Natural killer cell treated with Interleukin-12 subunit alpha and Interleukin-12 subunit beta and Interleukin-15 and Interleukin-18, amount 100 ng/mL, for 72 hours (primary cell): ENCODE measurements around the gene PCDHB5. TPM values are rescaled to one million over a fixed set of nuclear protein-coding genes. Genes with fewer than 3 reads are reported as not detected.
"Not testable (repeated sequence)": the region's sequence is repeated elsewhere in the genome, so short reads cannot be mapped to it uniquely, and the experiment has no call there.

ENCODE experiments used
- ATAC-seq, 2 donors: fragments of 150-1000 bp; cut with Tn5 transposase in 1 of 2; sonication (Bioruptor Pico), chemical (Tn5 transposase) in 1 of 2; 2 replicates each; pipeline ENCODE4 v1.10.0; 2021
- DNase-seq: peaks from one replicate; pipeline ENCODE4 v3.0.0; 2022; ENCODE audit warnings: low spot score
- H3K27ac Mint-ChIP-seq, 2 donors: 1 replicate in 1 of 2; 2 replicates in 1 of 2; pipeline ENCODE4 v1.8.0; 2022; ENCODE audit warnings: mixed read lengths in 2 of 2, mild to moderate bottlenecking in 1 of 2, moderate library complexity in 1 of 2
- H3K27me3 Mint-ChIP-seq, 2 donors: 1 replicate in 1 of 2; 2 replicates in 1 of 2; pipeline ENCODE4 v1.8.0; 2022; ENCODE audit warnings: mixed read lengths in 2 of 2
- H3K36me3 Mint-ChIP-seq: one replicate; pipeline ENCODE4 v1.8.0; 2022; ENCODE audit warnings: mixed read lengths
- H3K4me1 Mint-ChIP-seq, 2 donors: 1 replicate in 1 of 2; 2 replicates in 1 of 2; pipeline ENCODE4 v1.8.0; 2022; ENCODE audit warnings: low read depth in 2 of 2, mixed read lengths in 2 of 2, mild to moderate bottlenecking in 1 of 2
- H3K4me3 Mint-ChIP-seq: one replicate; pipeline ENCODE4 v1.8.0; 2022; ENCODE audit warnings: mixed read lengths
- H3K9me3 Mint-ChIP-seq: 2 replicates; pipeline ENCODE4 v1.8.0; 2022; ENCODE audit warnings: mixed read lengths
- total RNA-seq, 2 donors: library from RNA; stranded (reverse); gene quantifications; one replicate each; pipeline ENCODE4 v1.2.3, GENCODE V29; 2022

The PCDHB5 gene
- total RNA-seq, 2 donors from 2014 or later: not detected

- H3K27ac Mint-ChIP-seq, ATAC-seq, H3K9me3 Mint-ChIP-seq, DNase-seq, H3K4me1 Mint-ChIP-seq, H3K36me3 Mint-ChIP-seq, H3K4me3 Mint-ChIP-seq: not testable (repeated sequence)
- peaks cover 6 to 22% of the 10 kb centered on the region in 2 donors for H3K27me3 Mint-ChIP-seq
These were observed 39.5 kb downstream of the PCDHB5 start for GRCh38 chr5:141174291-141175104.

GRCh38 chr5:141175933-141176332 is 40.9 kb downstream of the PCDHB5 start:
- no peak overlapping the region for H3K4me3 Mint-ChIP-seq
- no peak for DNase-seq
- ATAC-seq: no peak
- H3K36me3 Mint-ChIP-seq: peaks cover 6% of the 10 kb centered on the region
- H3K9me3 Mint-ChIP-seq: no peaks in the 10 kb centered on the region
- peaks cover 6 to 9% of the 10 kb centered on the region in 2 donors for H3K27me3 Mint-ChIP-seq
- H3K4me1 Mint-ChIP-seq: no peaks in the 10 kb centered on the region
- no peak overlapping the region for H3K27ac Mint-ChIP-seq

- not testable (repeated sequence) for H3K27ac Mint-ChIP-seq, H3K4me1 Mint-ChIP-seq, ATAC-seq, DNase-seq, H3K36me3 Mint-ChIP-seq, H3K4me3 Mint-ChIP-seq, H3K9me3 Mint-ChIP-seq
- H3K27me3 Mint-ChIP-seq: peaks cover 10 to 11% of the 10 kb centered on the region in 2 donors
These were observed 42.7 kb downstream of the PCDHB5 start, which contains the start of gene PCDHB8 for GRCh38 chr5:141177577-141178191. Gene PCDHB8 (plus strand): TSS chr5:141177790. CDS start chr5:141178035, 245 bp downstream.

GRCh38 chr5:141179371-141179770 is 44.4 kb downstream of the PCDHB5 start:
- not testable (repeated sequence) for ATAC-seq, H3K4me3 Mint-ChIP-seq, H3K4me1 Mint-ChIP-seq, DNase-seq, H3K9me3 Mint-ChIP-seq, H3K27ac Mint-ChIP-seq, H3K36me3 Mint-ChIP-seq
- H3K27me3 Mint-ChIP-seq: peaks cover 9 to 11% of the 10 kb centered on the region in 2 donors

- H3K4me1 Mint-ChIP-seq, H3K27ac Mint-ChIP-seq, DNase-seq, H3K9me3 Mint-ChIP-seq, H3K4me3 Mint-ChIP-seq, H3K36me3 Mint-ChIP-seq, ATAC-seq: not testable (repeated sequence)
- H3K27me3 Mint-ChIP-seq: peaks cover 13 to 15% of the 10 kb centered on the region in 2 donors
These were observed 44.9 kb downstream of the PCDHB5 start for GRCh38 chr5:141179876-141180275.

- no peak for ATAC-seq
- Mint-ChIP-seq H3K27ac (no peak overlapping the region), H3K27me3 (peaks cover 16% of the 10 kb centered on the region in 2 donors), H3K9me3 (peaks cover 3% of the 10 kb centered on the region), H3K4me3 (no peak overlapping the region), H3K4me1 (peaks cover 0 to 3% of the 10 kb centered on the region in 2 donors), H3K36me3 (peaks cover 12% of the 10 kb centered on the region)
- no peak for DNase-seq
These were observed 45.3 kb downstream of the PCDHB5 start for GRCh38 chr5:141180313-141180712.

GRCh38 chr5:141182248-141182647 is 47.2 kb downstream of the PCDHB5 start, which contains the start of gene PCDHB16:
Gene PCDHB16 (plus strand): TSS chr5:141182387. CDS start chr5:141182560, 173 bp downstream.
- Mint-ChIP-seq H3K4me3 (no peak within 1 kb of the TSS), H3K36me3 (peaks cover 20% of the 10 kb centered on the region), H3K27me3 (peaks cover 16 to 30% of the 10 kb centered on the region in 2 donors), H3K27ac (no peak within 1 kb of the TSS), H3K4me1 (peaks cover 3 to 6% of the 10 kb centered on the region in 2 donors), H3K9me3 (peaks cover 3% of the 10 kb centered on the region)
- ATAC-seq (no peak), DNase-seq (no peak)

- H3K4me1 Mint-ChIP-seq: not testable (repeated sequence)
These were observed 49.3 kb downstream of the PCDHB5 start for GRCh38 chr5:141184117-141184855.

GRCh38 chr5:141186897-141187512 is 52.0 kb downstream of the PCDHB5 start, which contains the start of gene PCDHB9:
Gene PCDHB9 (plus strand): TSS chr5:141187161. CDS start chr5:141187319, 158 bp downstream.
- Mint-ChIP-seq H3K4me1 (peaks cover 5 to 6% of the 10 kb centered on the region in 2 donors), H3K27ac (no peak within 1 kb of the TSS), H3K9me3 (peaks cover 6% of the 10 kb centered on the region), H3K36me3 (peaks cover 31% of the 10 kb centered on the region), H3K4me3 (peak within 1 kb of the TSS; percentile 44), H3K27me3 (peaks cover 24 to 42% of the 10 kb centered on the region in 2 donors)
- ATAC-seq (no peak), DNase-seq (no peak)

More at GRCh38 chr5:141184117-141184855, 49.3 kb downstream of the PCDHB5 start:
- H3K9me3 Mint-ChIP-seq, ATAC-seq, H3K4me3 Mint-ChIP-seq, H3K27ac Mint-ChIP-seq, DNase-seq: not testable (repeated sequence)
- peaks cover 22 to 43% of the 10 kb centered on the region in 2 donors for H3K27me3 Mint-ChIP-seq
- peaks cover 31% of the 10 kb centered on the region for H3K36me3 Mint-ChIP-seq

Other genes starting within 250 kb of the PCDHB5 start
- gene PCDHAC1, start 208.9 kb upstream of the PCDHB5 start, total RNA-seq: not detected
- not detected for gene PCDHAC2, start 168.7 kb upstream of the PCDHB5 start, total RNA-seq
- not detected for gene PCDHB1, start 83.8 kb upstream of the PCDHB5 start, total RNA-seq
- not detected for gene PCDHB2, start 40.6 kb upstream of the PCDHB5 start, total RNA-seq
- gene PCDHB3, start 34.7 kb upstream of the PCDHB5 start, total RNA-seq: not detected
- not detected for gene PCDHB4, start 13.4 kb upstream of the PCDHB5 start, total RNA-seq
- gene PCDHB6, start 14.9 kb downstream of the PCDHB5 start, total RNA-seq: not detected
- not detected for gene PCDHB7, start 37.4 kb downstream of the PCDHB5 start, total RNA-seq
- not detected for gene PCDHB8, start 42.6 kb downstream of the PCDHB5 start, total RNA-seq
- not detected for gene PCDHB16, start 47.2 kb downstream of the PCDHB5 start, total RNA-seq
- under 1 TPM in 1 of 2 donors, not detected in 1; 0.17 TPM for gene PCDHB9, start 52.0 kb downstream of the PCDHB5 start, total RNA-seq
- gene PCDHB10, start 57.1 kb downstream of the PCDHB5 start, total RNA-seq: not detected
- not detected for gene PCDHB11, start 64.4 kb downstream of the PCDHB5 start, total RNA-seq
- not detected for gene PCDHB12, start 73.5 kb downstream of the PCDHB5 start, total RNA-seq
- gene PCDHB13, start 78.7 kb downstream of the PCDHB5 start, total RNA-seq: under 1 TPM in 1 of 2 donors, not detected in 1; 0.10 TPM
- not detected for gene PCDHB14, start 88.1 kb downstream of the PCDHB5 start, total RNA-seq
- gene PCDHB15, start 110.2 kb downstream of the PCDHB5 start, total RNA-seq: not detected
- 1 to 10 TPM in 1 of 2 donors, under 1 TPM in 1; 0.67 to 2.2 TPM for gene SLC25A2, start 168.8 kb downstream of the PCDHB5 start, total RNA-seq
- 10 to 100 TPM; 52.5 to 63.5 TPM for gene TAF7, start 185.6 kb downstream of the PCDHB5 start, total RNA-seq
- under 1 TPM in 1 of 2 donors, not detected in 1; 0.07 TPM for gene PCDHGA1, start 195.3 kb downstream of the PCDHB5 start, total RNA-seq
- not detected for gene PCDHGA2, start 203.6 kb downstream of the PCDHB5 start, total RNA-seq
- gene PCDHGA3, start 208.6 kb downstream of the PCDHB5 start, total RNA-seq: not detected
- gene PCDHGB1, start 214.9 kb downstream of the PCDHB5 start, total RNA-seq: under 1 TPM; 0.12 to 0.17 TPM
- under 1 TPM; 0.48 to 0.50 TPM for gene PCDHGA4, start 219.8 kb downstream of the PCDHB5 start, total RNA-seq
- under 1 TPM; 0.47 to 0.76 TPM for gene PCDHGB2, start 224.8 kb downstream of the PCDHB5 start, total RNA-seq
- under 1 TPM; 0.33 to 0.36 TPM for gene PCDHGA5, start 229.0 kb downstream of the PCDHB5 start, total RNA-seq
- gene PCDHGB3, start 235.0 kb downstream of the PCDHB5 start, total RNA-seq: under 1 TPM; 0.71 to 0.81 TPM
- under 1 TPM; 0.40 to 0.73 TPM for gene PCDHGA6, start 238.7 kb downstream of the PCDHB5 start, total RNA-seq
- gene PCDHGA7, start 247.5 kb downstream of the PCDHB5 start, total RNA-seq: under 1 TPM; 0.10 to 0.25 TPM